DMS79 (cell line): ENCODE results near the gene DCP1A.
"Not testable (repeated sequence)": the region's sequence is repeated elsewhere in the genome, so short reads cannot be mapped to it uniquely, and the experiment has no call there.

Experiments
- DNase-seq: peaks from one replicate; lab custom pipeline; 2025; lab: John Stamatoyannopoulos, UW

Gene DCP1A

GRCh38 chr3:53347261-53348064 is at the start of gene DCP1A:
TSS of gene DCP1A (minus strand) at chr3:53347543. CDS start at chr3:53347517, 26 bp downstream.
- DNase-seq = peak; percentile 79

GRCh38 chr3:53384465-53385423 is 37.4 kb upstream of the DCP1A start:
- no peak for DNase-seq

- DNase-seq = no peak
These were observed 34.8 kb upstream of the DCP1A start for GRCh38 chr3:53382106-53382505.

- DNase-seq = no peak
These were observed 33.0 kb upstream of the DCP1A start for GRCh38 chr3:53380306-53380705.

- no peak for DNase-seq
These were observed 32.6 kb upstream of the DCP1A start for GRCh38 chr3:53379898-53380297.

GRCh38 chr3:53377794-53378193 is 30.5 kb upstream of the DCP1A start:
- DNase-seq = no peak

- DNase-seq = no peak
These were observed 29.3 kb upstream of the DCP1A start for GRCh38 chr3:53376679-53377078.

- DNase-seq = no peak
These were observed 27.7 kb upstream of the DCP1A start for GRCh38 chr3:53375019-53375418.

GRCh38 chr3:53370719-53371118 is 23.4 kb upstream of the DCP1A start:
- DNase-seq = not testable (repeated sequence)

- DNase-seq = no peak
These were observed 14.5 kb upstream of the DCP1A start for GRCh38 chr3:53361852-53362251.

- no peak for DNase-seq
These were observed 10.1 kb upstream of the DCP1A start for GRCh38 chr3:53357458-53357857.

- DNase-seq = no peak
These were observed 7.7 kb upstream of the DCP1A start for GRCh38 chr3:53354945-53355498.

GRCh38 chr3:53353202-53353601 is 5.9 kb upstream of the DCP1A start:
- DNase-seq = no peak

- peak; percentile 2 for DNase-seq
These were observed 3.3 kb upstream of the DCP1A start for GRCh38 chr3:53350652-53351051.

- DNase-seq = not testable (repeated sequence)
These were observed 775 bp upstream of the DCP1A start for GRCh38 chr3:53348118-53348517.

GRCh38 chr3:53346922-53347260 is 452 bp downstream of the DCP1A start:
- peak; percentile 9 for DNase-seq

- no peak for DNase-seq
These were observed 829 bp downstream of the DCP1A start for GRCh38 chr3:53346514-53346913.

GRCh38 chr3:53342353-53342752 is 5.0 kb downstream of the DCP1A start:
- no peak for DNase-seq

GRCh38 chr3:53337167-53337940 is 10.0 kb downstream of the DCP1A start:
- no peak for DNase-seq

GRCh38 chr3:53334742-53335141 is 12.6 kb downstream of the DCP1A start:
- no peak for DNase-seq

GRCh38 chr3:53331871-53332270 is 15.5 kb downstream of the DCP1A start:
- DNase-seq = no peak

- DNase-seq = no peak
These were observed 17.4 kb downstream of the DCP1A start for GRCh38 chr3:53329897-53330296.
